GM13977 (cell line): ENCODE data around the gene LGR6.

ENCODE experiments used
- DNase-seq: peaks from one replicate; pipeline ENCODE4 v3.0.0; 2012; ENCODE audit warnings: low spot score
- CTCF ChIP-seq: IDR thresholded peaks from 2 replicates; pipeline ENCODE4 v1.5.1; 2012; ENCODE audit warnings: mild to moderate bottlenecking, control low read depth; ENCODE audit not compliant: insufficient read depth; ENCODE audit errors: extremely low read depth, missing control alignments
- in situ Hi-C: fragments of 300-500 bp; cut with MboI; formaldehyde crosslinking; loops from one replicate; pipeline ENCODE4 v1.12.0; 2022; ENCODE audit warnings: low sequenced_read_pairs, low pct_unique_long_range_greater_than_20kb, mixed read lengths, inconsistent platforms; ENCODE audit not compliant: unreplicated experiment

The LGR6 gene

GRCh38 chr1:202247837-202248795 lies 54.5 kb downstream of the LGR6 start:
- no peak for TF ChIP-seq CTCF
- in situ Hi-C loops: no loop called here
- no peak for DNase-seq

- TF ChIP-seq CTCF: no peak
- in situ Hi-C loops: no loop called here
- no peak for DNase-seq
Observed at GRCh38 chr1:202248861-202249260, 55.3 kb downstream of the LGR6 start.

- in situ Hi-C loops: no loop called here
- no peak for TF ChIP-seq CTCF
- no peak for DNase-seq
Observed at GRCh38 chr1:202249436-202249835, 55.8 kb downstream of the LGR6 start.

- in situ Hi-C loops: no loop called here
- no peak for TF ChIP-seq CTCF
- no peak for DNase-seq
Observed at GRCh38 chr1:202249846-202250245, 56.2 kb downstream of the LGR6 start.

- TF ChIP-seq CTCF: no peak
- in situ Hi-C loops: no loop called here
- DNase-seq: no peak
Observed at GRCh38 chr1:202250982-202251381, 57.4 kb downstream of the LGR6 start.

GRCh38 chr1:202251424-202252256 lies 58.0 kb downstream of the LGR6 start:
- no peak for TF ChIP-seq CTCF
- DNase-seq: no peak

More at GRCh38 chr1:202251424-202252256, 58.0 kb downstream of the LGR6 start:
- in situ Hi-C loops: no loop called here
